Adrenal gland (tissue), 5 donors: ENCODE measurements around the gene SNAP23.

ENCODE experiments used
- CTCF ChIP-seq, 6 experiments: fragments of 450-650 bp in 4 of 6; fragments of 200-600 bp in 2 of 6; sonication (generic) in 1 of 6; IDR thresholded peaks; 1 replicate in 5 of 6; 2 replicates in 1 of 6; pipeline versions ENCODE4 v1.5.1 to v1.8.0; 2016 to 2021; ENCODE audit warnings: antibody characterized with exemption in 6 of 6, mild to moderate bottlenecking in 2 of 6, moderate library complexity in 1 of 6
- POLR2A ChIP-seq, 2 donors: fragments of 450-650 bp; IDR thresholded peaks; one replicate each; pipeline ENCODE4 v1.6.1; 2017; ENCODE audit warnings: antibody characterized with exemption in 2 of 2, mild to moderate bottlenecking in 2 of 2, moderate library complexity in 1 of 2
- donor health status: DM: no; HTN: no; CAD: no.

GRCh38 chr15:42491539-42492225, 3.8 kb upstream of the SNAP23 start:
- no peak for TF ChIP-seq CTCF (IDR thresholded peaks at IDR 0.05)
- TF ChIP-seq POLR2A (IDR thresholded peaks at IDR 0.05): no peak
